GM19397 (cell line): ENCODE data around the gene EEFSEC.

ENCODE experiments used
- ATAC-seq: cut with Tn5 transposase; IDR thresholded peaks from one replicate; pipeline ENCODE4 v1.9.1; 2021; ENCODE audit warnings: mild to moderate bottlenecking, moderate library complexity; ENCODE audit not compliant: unreplicated experiment

EEFSEC gene

GRCh38 chr3:128420720-128421438, 267.6 kb downstream of the EEFSEC start:
- no peak for ATAC-seq

GRCh38 chr3:128421439-128421836, 268.2 kb downstream of the EEFSEC start:
- ATAC-seq: no peak

DNA sequence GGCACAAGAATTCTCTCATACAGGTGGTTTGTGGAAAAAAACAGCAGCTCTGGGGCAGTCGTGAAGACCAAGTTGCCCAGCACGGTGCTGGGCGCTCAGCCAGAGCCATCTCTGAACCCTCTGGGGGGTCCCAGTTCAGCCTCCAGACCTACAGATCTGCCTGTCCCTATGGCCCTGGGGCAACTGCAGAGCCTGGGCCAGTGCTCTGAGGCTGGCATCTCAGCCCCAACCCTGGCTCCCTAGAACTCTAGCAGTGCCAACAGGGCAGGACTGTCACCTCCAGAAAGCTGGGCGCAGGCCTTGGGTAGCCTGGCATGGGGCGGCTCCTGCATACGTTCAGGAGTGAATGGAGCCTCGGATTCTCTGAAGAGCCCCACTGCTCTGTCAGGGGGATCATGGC, 268.7 kb downstream of the EEFSEC start:
- ATAC-seq: no peak

DNA sequence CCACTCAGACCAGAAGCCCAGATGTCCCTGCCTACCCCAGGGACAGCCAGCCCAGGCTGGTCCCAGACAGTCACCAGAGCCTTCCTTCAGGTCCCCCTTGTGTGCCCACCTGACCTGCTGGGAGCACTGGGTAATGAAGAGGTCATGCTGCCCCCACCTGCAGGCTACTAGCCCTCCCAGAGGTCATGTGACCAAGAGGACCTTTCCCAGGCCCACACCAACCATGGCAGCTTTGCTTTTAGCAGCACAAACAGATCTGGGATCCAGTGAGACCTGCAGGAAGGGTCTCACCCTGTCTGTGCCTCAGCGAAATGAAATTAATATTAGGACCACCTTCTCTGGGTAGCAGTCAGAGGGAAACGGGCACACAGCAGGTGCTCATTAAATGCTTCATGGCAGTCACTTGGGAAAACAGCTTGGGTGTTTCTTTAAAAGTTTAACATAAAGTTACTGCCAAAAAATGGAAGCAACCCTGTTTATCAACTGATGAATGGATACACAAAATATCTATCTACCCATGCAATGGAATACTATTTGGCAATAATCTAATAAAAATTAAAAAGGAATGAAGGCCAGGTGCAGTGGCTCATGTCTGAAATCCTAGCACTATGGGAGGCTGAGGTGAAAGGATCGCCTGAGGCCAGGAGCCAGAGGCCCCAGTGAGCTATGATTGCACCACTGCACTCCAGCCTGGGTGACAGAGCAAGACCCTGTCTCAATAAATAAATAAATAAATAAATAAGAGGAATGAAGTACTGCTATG, 269.7 kb downstream of the EEFSEC start:
- ATAC-seq: no peak

DNA sequence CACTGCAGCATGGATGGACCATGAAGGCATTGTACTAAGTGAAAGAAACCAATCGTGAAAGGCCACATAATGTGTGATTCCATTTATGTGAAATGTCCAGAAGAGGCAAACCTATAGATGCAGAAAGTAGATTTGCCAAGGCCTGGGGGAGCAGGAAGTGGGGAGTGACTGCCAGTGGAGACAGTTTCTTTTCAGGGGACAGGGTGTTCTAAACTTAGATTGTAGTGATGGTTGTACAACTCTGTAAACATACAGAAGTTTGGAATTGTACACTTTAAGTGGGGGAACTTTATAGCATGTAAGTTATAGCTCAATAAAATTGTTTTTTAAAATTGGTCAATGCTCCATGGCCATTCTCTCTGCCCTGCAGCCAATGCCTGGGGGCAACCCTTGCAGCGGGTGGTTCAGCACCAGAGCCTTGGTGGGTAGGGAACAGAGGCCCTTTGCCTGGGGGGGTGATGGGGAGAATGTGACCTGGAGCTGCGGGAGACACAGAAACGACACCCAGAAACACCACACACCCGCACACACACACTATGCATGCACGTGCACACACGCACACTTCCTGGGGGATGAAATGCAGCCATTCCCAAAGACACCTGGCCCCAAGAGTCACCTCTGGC, 270.4 kb downstream of the EEFSEC start:
- ATAC-seq: no peak

GRCh38 chr3:128424508-128425069, 271.3 kb downstream of the EEFSEC start:
- no peak for ATAC-seq

- ATAC-seq: no peak
Measured at GRCh38 chr3:128425142-128425845, 272.0 kb downstream of the EEFSEC start.

DNA sequence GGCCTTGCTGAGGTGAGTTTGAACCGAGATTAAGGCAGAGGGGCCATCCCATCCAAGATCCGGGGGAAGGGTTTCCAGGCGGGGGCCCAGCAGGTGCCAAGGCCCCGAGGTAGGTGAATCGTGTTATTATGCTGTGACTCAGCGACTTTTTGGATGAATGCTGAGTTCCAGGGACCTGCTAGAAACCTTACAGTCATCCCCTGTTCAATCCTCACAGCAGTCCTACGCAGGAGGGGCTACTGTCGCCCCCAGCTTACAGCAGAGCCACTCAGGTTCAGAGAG, 272.5 kb downstream of the EEFSEC start:
- no peak for ATAC-seq

GRCh38 chr3:128426128-128426921, 273.0 kb downstream of the EEFSEC start:
- ATAC-seq: peak; percentile 78

GRCh38 chr3:128427175-128427857, 274.0 kb downstream of the EEFSEC start:
- ATAC-seq: no peak

- ATAC-seq: no peak
Measured at GRCh38 chr3:128427872-128428822, 274.9 kb downstream of the EEFSEC start.

DNA sequence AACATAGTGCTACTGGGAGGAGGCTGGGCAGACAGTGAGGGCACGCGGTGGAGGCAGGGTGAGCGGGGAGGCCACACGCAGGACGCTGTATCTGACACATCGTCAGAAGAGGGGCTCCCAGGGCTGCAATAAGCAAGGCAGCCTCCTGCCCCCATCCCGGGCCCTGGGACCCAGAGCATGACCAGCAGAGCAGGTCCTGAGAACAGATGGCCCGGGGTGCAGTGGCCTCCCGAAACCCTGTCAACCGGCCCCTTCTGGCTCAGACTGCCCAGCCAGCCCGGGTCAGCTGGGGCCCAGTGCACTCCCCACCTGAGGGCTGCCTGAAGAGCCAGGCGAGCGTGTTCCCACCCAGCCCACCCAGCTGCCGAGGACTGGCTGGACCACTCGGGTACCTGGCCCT, 276.0 kb downstream of the EEFSEC start:
- no peak for ATAC-seq

GRCh38 chr3:128429751-128430150, 276.5 kb downstream of the EEFSEC start:
- no peak for ATAC-seq

GRCh38 chr3:128430301-128430700, 277.0 kb downstream of the EEFSEC start:
- ATAC-seq: no peak

- no peak for ATAC-seq
Measured at GRCh38 chr3:128430731-128431130, 277.4 kb downstream of the EEFSEC start.

GRCh38 chr3:128431803-128432300, 278.6 kb downstream of the EEFSEC start:
- ATAC-seq: no peak

- no peak for ATAC-seq
Measured at GRCh38 chr3:128432301-128432970, 279.2 kb downstream of the EEFSEC start.
